ENCODE measurements around the gene PCDHGA1.

PCDHGA1 gene

GRCh38 chr5:141476132-141476911 is 146.0 kb downstream of the PCDHGA1 start:
- Histone ChIP-seq H3K36me3 (ENCODE audit: control insufficient read depth in 2 of 2, insufficient read depth in 2 of 2, low read length in 2 of 2) (peaks cover 0 to 2% of the 10 kb centered on the region in 2 donors), H3K9ac (ENCODE audit: low read length in 2 of 2) (peak overlapping the region; percentile 84 to 95), H3K9me3 (ENCODE audit: control insufficient read depth in 2 of 2, low read length in 2 of 2) (no peaks in the 10 kb centered on the region), H3K27me3 (ENCODE audit: control insufficient read depth in 1 of 2, insufficient read depth in 2 of 2, low read length in 2 of 2) (no peaks in the 10 kb centered on the region), H3K4me1 (ENCODE audit: control insufficient read depth, insufficient read depth, low read length) (peaks cover 39% of the 10 kb centered on the region), H3K27ac (ENCODE audit: low read length) (peak overlapping the region; percentile 92), H3K4me3 (ENCODE audit: low read length in 2 of 2) (peak overlapping the region; percentile 84 to 99)

DNA sequence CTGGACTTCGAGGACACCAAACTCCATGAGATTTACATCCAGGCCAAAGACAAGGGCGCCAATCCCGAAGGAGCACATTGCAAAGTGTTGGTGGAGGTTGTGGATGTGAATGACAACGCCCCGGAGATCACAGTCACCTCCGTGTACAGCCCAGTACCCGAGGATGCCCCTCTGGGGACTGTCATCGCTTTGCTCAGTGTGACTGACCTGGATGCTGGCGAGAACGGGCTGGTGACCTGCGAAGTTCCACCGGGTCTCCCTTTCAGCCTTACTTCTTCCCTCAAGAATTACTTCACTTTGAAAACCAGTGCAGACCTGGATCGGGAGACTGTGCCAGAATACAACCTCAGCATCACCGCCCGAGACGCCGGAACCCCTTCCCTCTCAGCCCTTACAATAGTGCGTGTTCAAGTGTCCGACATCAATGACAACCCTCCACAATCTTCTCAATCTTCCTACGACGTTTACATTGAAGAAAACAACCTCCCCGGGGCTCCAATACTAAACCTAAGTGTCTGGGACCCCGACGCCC is 146.8 kb downstream of the PCDHGA1 start:
- H3K4me1 ChIP-seq (ENCODE audit: control insufficient read depth, insufficient read depth, low read length): peaks cover 39% of the 10 kb centered on the region
- peaks cover 0 to 2% of the 10 kb centered on the region in 2 donors for H3K36me3 ChIP-seq (ENCODE audit: control insufficient read depth in 2 of 2, insufficient read depth in 2 of 2, low read length in 2 of 2)
- peak overlapping the region; percentile 84 to 95 for H3K9ac ChIP-seq (ENCODE audit: low read length in 2 of 2)
- no peaks in the 10 kb centered on the region for H3K9me3 ChIP-seq (ENCODE audit: control insufficient read depth in 2 of 2, low read length in 2 of 2)
- H3K4me3 ChIP-seq (ENCODE audit: low read length in 2 of 2): peak overlapping the region; percentile 84 to 99
- no peaks in the 10 kb centered on the region for H3K27me3 ChIP-seq (ENCODE audit: control insufficient read depth in 1 of 2, insufficient read depth in 2 of 2, low read length in 2 of 2)
- peak overlapping the region; percentile 92 for H3K27ac ChIP-seq (ENCODE audit: low read length)

GRCh38 chr5:141477815-141478214 is 147.5 kb downstream of the PCDHGA1 start:
- Histone ChIP-seq H3K27me3 (ENCODE audit: control insufficient read depth in 1 of 2, insufficient read depth in 2 of 2, low read length in 2 of 2) (no peaks in the 10 kb centered on the region), H3K9me3 (ENCODE audit: control insufficient read depth in 2 of 2, low read length in 2 of 2) (no peaks in the 10 kb centered on the region), H3K36me3 (ENCODE audit: control insufficient read depth in 2 of 2, insufficient read depth in 2 of 2, low read length in 2 of 2) (peaks cover 0 to 2% of the 10 kb centered on the region in 2 donors), H3K4me1 (ENCODE audit: control insufficient read depth, insufficient read depth, low read length) (peaks cover 39% of the 10 kb centered on the region), H3K9ac (ENCODE audit: low read length in 2 of 2) (peak overlapping the region in 1 of 2 donors; percentile 17), H3K27ac (ENCODE audit: low read length) (no peak overlapping the region), H3K4me3 (ENCODE audit: low read length in 2 of 2) (peak overlapping the region; percentile 84 to 99)

DNA sequence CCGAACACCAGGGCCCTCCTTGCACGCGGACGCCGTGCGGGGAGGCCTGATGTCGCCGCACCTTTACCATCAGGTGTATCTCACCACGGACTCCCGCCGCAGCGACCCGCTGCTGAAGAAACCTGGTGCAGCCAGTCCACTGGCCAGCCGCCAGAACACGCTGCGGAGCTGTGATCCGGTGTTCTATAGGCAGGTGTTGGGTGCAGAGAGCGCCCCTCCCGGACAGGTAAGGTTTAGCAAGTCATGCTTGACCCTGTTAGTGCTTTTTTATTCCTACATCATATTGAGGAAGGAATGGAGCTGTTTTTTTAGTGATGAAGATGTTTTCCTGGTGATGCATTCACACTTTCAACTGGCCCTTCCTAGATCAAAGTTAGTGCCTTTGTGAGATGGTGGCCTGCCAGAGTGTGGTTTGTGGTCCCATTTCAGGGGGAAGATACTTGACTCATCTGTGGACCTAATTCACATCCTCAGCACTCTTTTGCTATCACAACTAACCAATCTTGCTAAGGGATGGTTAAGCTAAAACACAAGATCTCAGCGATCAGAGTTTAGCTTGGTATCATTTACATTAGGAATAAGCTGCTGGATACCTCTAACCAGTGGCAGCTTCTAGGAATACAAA is 148.1 kb downstream of the PCDHGA1 start:
- H3K27ac ChIP-seq (ENCODE audit: low read length): no peak overlapping the region
- peaks cover 41% of the 10 kb centered on the region for H3K4me1 ChIP-seq (ENCODE audit: control insufficient read depth, insufficient read depth, low read length)
- H3K27me3 ChIP-seq (ENCODE audit: control insufficient read depth in 1 of 2, insufficient read depth in 2 of 2, low read length in 2 of 2): no peaks in the 10 kb centered on the region
- H3K9me3 ChIP-seq (ENCODE audit: control insufficient read depth in 2 of 2, low read length in 2 of 2): no peaks in the 10 kb centered on the region
- peaks cover 0 to 2% of the 10 kb centered on the region in 2 donors for H3K36me3 ChIP-seq (ENCODE audit: control insufficient read depth in 2 of 2, insufficient read depth in 2 of 2, low read length in 2 of 2)
- H3K4me3 ChIP-seq (ENCODE audit: low read length in 2 of 2): peak overlapping the region; percentile 84 to 99
- H3K9ac ChIP-seq (ENCODE audit: low read length in 2 of 2): no peak overlapping the region

GRCh38 chr5:141479776-141480175 is 149.5 kb downstream of the PCDHGA1 start:
- Histone ChIP-seq H3K27me3 (ENCODE audit: control insufficient read depth in 1 of 2, insufficient read depth in 2 of 2, low read length in 2 of 2) (no peaks in the 10 kb centered on the region), H3K9me3 (ENCODE audit: control insufficient read depth in 2 of 2, low read length in 2 of 2) (no peaks in the 10 kb centered on the region), H3K36me3 (ENCODE audit: control insufficient read depth in 2 of 2, insufficient read depth in 2 of 2, low read length in 2 of 2) (peaks cover 0 to 2% of the 10 kb centered on the region in 2 donors), H3K4me1 (ENCODE audit: control insufficient read depth, insufficient read depth, low read length) (peaks cover 51% of the 10 kb centered on the region), H3K9ac (ENCODE audit: low read length in 2 of 2) (no peak overlapping the region), H3K27ac (ENCODE audit: low read length) (no peak overlapping the region), H3K4me3 (ENCODE audit: low read length in 2 of 2) (peak overlapping the region; percentile 1 to 61)

DNA sequence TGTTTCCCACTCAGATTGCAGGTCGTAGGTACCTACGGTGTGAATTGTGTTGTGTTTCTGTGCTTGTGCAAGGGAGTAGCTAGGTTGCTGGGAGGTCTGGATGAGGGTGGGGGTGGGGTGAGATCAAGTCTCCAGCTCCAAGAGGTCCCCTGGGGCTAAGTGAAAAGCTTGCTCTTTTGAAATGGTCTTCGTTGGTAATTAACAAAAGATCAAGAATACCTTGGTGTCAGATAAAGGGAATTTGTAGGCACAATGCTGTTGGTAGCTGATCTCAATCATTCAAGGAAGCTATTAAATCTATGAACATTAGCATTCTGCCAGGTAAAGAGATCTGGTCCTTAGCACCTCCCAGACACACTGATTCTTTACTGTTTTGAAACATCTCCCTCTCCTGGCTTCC is 153.6 kb downstream of the PCDHGA1 start:
- Histone ChIP-seq H3K27ac (ENCODE audit: low read length) (no peak overlapping the region), H3K9me3 (ENCODE audit: control insufficient read depth in 2 of 2, low read length in 2 of 2) (no peaks in the 10 kb centered on the region), H3K27me3 (ENCODE audit: control insufficient read depth in 1 of 2, insufficient read depth in 2 of 2, low read length in 2 of 2) (no peaks in the 10 kb centered on the region), H3K9ac (ENCODE audit: low read length in 2 of 2) (no peak overlapping the region), H3K36me3 (ENCODE audit: control insufficient read depth in 2 of 2, insufficient read depth in 2 of 2, low read length in 2 of 2) (peaks cover 5 to 7% of the 10 kb centered on the region in 2 donors), H3K4me1 (ENCODE audit: control insufficient read depth, insufficient read depth, low read length) (peaks cover 53% of the 10 kb centered on the region), H3K4me3 (ENCODE audit: low read length in 2 of 2) (peak overlapping the region in 1 of 2 donors; percentile 72)

DNA sequence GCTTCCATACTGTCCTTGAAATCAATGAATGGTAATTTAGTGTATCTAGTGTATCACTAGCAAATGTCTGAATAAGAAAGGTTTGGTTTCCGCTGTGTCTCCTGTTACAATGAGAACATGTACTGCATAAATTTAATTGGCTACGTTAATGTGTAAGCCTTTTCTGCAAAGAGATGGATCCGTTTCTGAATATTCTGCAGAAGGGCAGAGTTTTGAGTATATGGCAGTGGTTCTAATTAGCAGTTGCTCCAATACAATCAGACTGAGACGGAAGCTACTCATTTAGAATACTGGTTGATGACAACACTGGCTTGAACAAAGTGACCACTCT is 154.0 kb downstream of the PCDHGA1 start:
- no peaks in the 10 kb centered on the region for H3K27me3 ChIP-seq (ENCODE audit: control insufficient read depth in 1 of 2, insufficient read depth in 2 of 2, low read length in 2 of 2)
- H3K9me3 ChIP-seq (ENCODE audit: control insufficient read depth in 2 of 2, low read length in 2 of 2): no peaks in the 10 kb centered on the region
- peaks cover 53% of the 10 kb centered on the region for H3K4me1 ChIP-seq (ENCODE audit: control insufficient read depth, insufficient read depth, low read length)
- peak overlapping the region; percentile 63 to 72 for H3K4me3 ChIP-seq (ENCODE audit: low read length in 2 of 2)
- no peak overlapping the region for H3K27ac ChIP-seq (ENCODE audit: low read length)
- no peak overlapping the region for H3K9ac ChIP-seq (ENCODE audit: low read length in 2 of 2)
- peaks cover 4 to 7% of the 10 kb centered on the region in 2 donors for H3K36me3 ChIP-seq (ENCODE audit: control insufficient read depth in 2 of 2, insufficient read depth in 2 of 2, low read length in 2 of 2)

GRCh38 chr5:141484641-141485311 is 154.5 kb downstream of the PCDHGA1 start, which contains the start of gene PCDHGC4:
PCDHGC4 (plus strand) TSS chr5:141485030; CDS start chr5:141485174, 144 bp downstream.
- Histone ChIP-seq H3K36me3 (ENCODE audit: control insufficient read depth in 2 of 2, insufficient read depth in 2 of 2, low read length in 2 of 2) (peaks cover 3 to 8% of the 10 kb centered on the region in 2 donors), H3K4me3 (ENCODE audit: low read length in 2 of 2) (peak within 1 kb of the TSS; percentile 63 to 72), H3K9ac (ENCODE audit: low read length in 2 of 2) (peak within 1 kb of the TSS; percentile 35 to 47), H3K4me1 (ENCODE audit: control insufficient read depth, insufficient read depth, low read length) (peaks cover 48% of the 10 kb centered on the region), H3K9me3 (ENCODE audit: control insufficient read depth in 2 of 2, low read length in 2 of 2) (no peaks in the 10 kb centered on the region), H3K27me3 (ENCODE audit: control insufficient read depth in 1 of 2, insufficient read depth in 2 of 2, low read length in 2 of 2) (no peaks in the 10 kb centered on the region), H3K27ac (ENCODE audit: low read length) (no peak within 1 kb of the TSS)

- no peak overlapping the region for H3K27ac ChIP-seq (ENCODE audit: low read length)
- peaks cover 8 to 13% of the 10 kb centered on the region in 2 donors for H3K36me3 ChIP-seq (ENCODE audit: control insufficient read depth in 2 of 2, insufficient read depth in 2 of 2, low read length in 2 of 2)
- H3K4me1 ChIP-seq (ENCODE audit: control insufficient read depth, insufficient read depth, low read length): peaks cover 42% of the 10 kb centered on the region
- no peaks in the 10 kb centered on the region for H3K9me3 ChIP-seq (ENCODE audit: control insufficient read depth in 2 of 2, low read length in 2 of 2)
- H3K9ac ChIP-seq (ENCODE audit: low read length in 2 of 2): peak overlapping the region; percentile 35 to 47
- H3K27me3 ChIP-seq (ENCODE audit: control insufficient read depth in 1 of 2, insufficient read depth in 2 of 2, low read length in 2 of 2): no peaks in the 10 kb centered on the region
- peak overlapping the region; percentile 63 to 72 for H3K4me3 ChIP-seq (ENCODE audit: low read length in 2 of 2)
Observed at GRCh38 chr5:141485321-141486055, 155.2 kb downstream of the PCDHGA1 start.

DNA sequence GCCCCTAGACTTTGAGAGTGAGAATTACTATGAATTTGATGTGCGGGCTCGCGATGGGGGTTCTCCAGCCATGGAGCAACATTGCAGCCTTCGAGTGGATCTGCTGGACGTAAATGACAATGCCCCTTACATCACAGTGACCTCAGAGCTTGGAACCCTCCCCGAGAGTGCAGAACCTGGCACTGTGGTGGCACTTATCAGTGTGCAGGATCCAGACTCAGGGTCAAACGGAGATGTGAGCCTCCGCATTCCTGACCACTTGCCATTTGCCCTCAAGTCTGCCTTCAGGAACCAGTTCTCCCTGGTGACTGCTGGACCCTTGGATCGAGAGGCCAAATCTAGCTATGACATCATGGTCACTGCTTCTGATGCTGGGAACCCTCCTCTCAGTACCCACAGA is 155.8 kb downstream of the PCDHGA1 start:
- H3K9ac ChIP-seq (ENCODE audit: low read length in 2 of 2): no peak overlapping the region
- no peak overlapping the region for H3K27ac ChIP-seq (ENCODE audit: low read length)
- no peak overlapping the region for H3K4me3 ChIP-seq (ENCODE audit: low read length in 2 of 2)
- H3K36me3 ChIP-seq (ENCODE audit: control insufficient read depth in 2 of 2, insufficient read depth in 2 of 2, low read length in 2 of 2): peaks cover 8 to 18% of the 10 kb centered on the region in 2 donors
- H3K27me3 ChIP-seq (ENCODE audit: control insufficient read depth in 1 of 2, insufficient read depth in 2 of 2, low read length in 2 of 2): no peaks in the 10 kb centered on the region
- no peaks in the 10 kb centered on the region for H3K9me3 ChIP-seq (ENCODE audit: control insufficient read depth in 2 of 2, low read length in 2 of 2)
- peaks cover 39% of the 10 kb centered on the region for H3K4me1 ChIP-seq (ENCODE audit: control insufficient read depth, insufficient read depth, low read length)
